Measurements from ENCODE around the gene PURA. TPM values are rescaled to one million over a fixed set of nuclear protein-coding genes. Genes with fewer than 3 reads are reported as not detected.
A peak's percentile ranks its signal among the peaks of the same experiment; 100 is the strongest.

The PURA gene
- total RNA-seq, 1 experiment from 2014 or later: 3.6 TPM

DNA sequence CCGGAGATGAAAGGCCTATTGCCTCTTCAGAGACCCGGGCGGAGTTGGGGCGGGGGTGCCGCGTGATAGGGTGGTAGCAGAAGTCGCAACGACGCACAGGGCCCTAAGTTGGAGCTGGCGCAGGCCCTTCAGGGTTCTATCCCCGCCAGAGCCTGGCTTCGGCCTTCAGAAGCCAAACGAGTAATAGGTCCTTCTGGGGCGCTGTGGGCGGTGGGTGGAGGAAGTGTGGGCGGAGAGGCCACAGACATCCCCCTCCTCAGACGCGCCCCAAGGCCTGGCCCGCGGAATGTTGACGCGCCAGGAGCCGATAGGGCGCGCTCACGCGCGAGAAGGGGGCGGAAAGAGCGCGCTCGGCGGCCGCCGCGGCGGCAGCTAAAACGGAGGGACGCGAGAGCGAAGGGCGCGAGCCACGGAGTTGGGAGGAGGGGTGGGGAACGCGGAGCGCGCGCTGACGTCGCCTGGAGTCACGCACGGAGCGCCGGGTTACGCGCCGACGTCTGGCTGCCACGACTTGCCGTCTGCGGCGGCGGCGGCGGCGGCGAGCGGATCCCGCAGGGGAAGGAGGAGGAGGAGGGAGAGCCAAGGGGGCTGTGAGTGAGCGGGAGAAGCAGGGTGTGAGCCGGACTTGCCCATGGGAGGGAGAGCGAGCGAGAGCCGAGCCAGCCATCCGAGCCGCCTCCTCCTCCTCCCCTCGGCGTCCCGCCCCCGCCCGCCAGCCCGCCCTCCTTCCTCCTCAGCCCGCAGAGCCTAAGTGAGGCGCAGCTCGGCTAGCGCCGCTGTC is 6.4 kb upstream of the PURA start:
- no peaks in the 10 kb centered on the region for H3K79me2 ChIP-seq (ENCODE audit: insufficient read depth, low read length)
- no peak overlapping the region for H2BK120ac ChIP-seq (ENCODE audit: low read depth, low read length, poor library complexity, severe bottlenecking)
- no peak overlapping the region for H4K8ac ChIP-seq (replicated peaks; ENCODE audit: insufficient read length, low read depth, low read length)
- no peak overlapping the region for H3K14ac ChIP-seq (ENCODE audit: insufficient read depth, low read length)
- no peak overlapping the region for H3K56ac ChIP-seq (ENCODE audit: insufficient read length, low read depth, low read length)
- WGBS (ENCODE audit: extremely low coverage, insufficient read length, low lambda C conversion rate): no CpG with 5 or more reads among the region's 88 CpGs
- H4K20me1 ChIP-seq (ENCODE audit: control insufficient read depth, insufficient read depth, insufficient read length): no peaks in the 10 kb centered on the region
- peak overlapping the region; percentile 92 for H3K4me2 ChIP-seq (ENCODE audit: insufficient read depth, insufficient read length, low read length)
- Mint-ChIP-seq H3K36me3 (ENCODE audit: insufficient read depth in 1 of 3, low read depth in 3 of 3) (no peaks in the 10 kb centered on the region), H3K27me3 (ENCODE audit: low read depth) (peaks cover 89% of the 10 kb centered on the region), H3K4me1 (peaks cover 36 to 37% of the 10 kb centered on the region in 2 experiments), H3K9me3 (no peaks in the 10 kb centered on the region; a peak in 1 of 5 replicates), H3K27ac (peak overlapping the region in 2 of 3 experiments; percentile 89 to 90; a peak in 3 of 7 replicates), H3K4me3 (peak overlapping the region; percentile 83 to 93)
- TF ChIP-seq, protein P1, sequence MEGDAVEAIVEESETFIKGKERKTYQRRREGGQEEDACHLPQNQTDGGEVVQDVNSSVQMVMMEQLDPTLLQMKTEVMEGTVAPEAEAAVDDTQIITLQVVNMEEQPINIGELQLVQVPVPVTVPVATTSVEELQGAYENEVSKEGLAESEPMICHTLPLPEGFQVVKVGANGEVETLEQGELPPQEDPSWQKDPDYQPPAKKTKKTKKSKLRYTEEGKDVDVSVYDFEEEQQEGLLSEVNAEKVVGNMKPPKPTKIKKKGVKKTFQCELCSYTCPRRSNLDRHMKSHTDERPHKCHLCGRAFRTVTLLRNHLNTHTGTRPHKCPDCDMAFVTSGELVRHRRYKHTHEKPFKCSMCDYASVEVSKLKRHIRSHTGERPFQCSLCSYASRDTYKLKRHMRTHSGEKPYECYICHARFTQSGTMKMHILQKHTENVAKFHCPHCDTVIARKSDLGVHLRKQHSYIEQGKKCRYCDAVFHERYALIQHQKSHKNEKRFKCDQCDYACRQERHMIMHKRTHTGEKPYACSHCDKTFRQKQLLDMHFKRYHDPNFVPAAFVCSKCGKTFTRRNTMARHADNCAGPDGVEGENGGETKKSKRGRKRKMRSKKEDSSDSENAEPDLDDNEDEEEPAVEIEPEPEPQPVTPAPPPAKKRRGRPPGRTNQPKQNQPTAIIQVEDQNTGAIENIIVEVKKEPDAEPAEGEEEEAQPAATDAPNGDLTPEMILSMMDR (conservative IDR thresholded peaks at IDR 0.05): no peak
- no peak overlapping the region for H2BK20ac ChIP-seq (ENCODE audit: low read depth, low read length, poor library complexity, severe bottlenecking)
- no peak overlapping the region for H2BK5ac ChIP-seq (ENCODE audit: insufficient read length, low read length)
- no peaks in the 10 kb centered on the region for H3K79me1 ChIP-seq (ENCODE audit: insufficient read depth, low read depth, low read length, poor library complexity, severe bottlenecking)
- H4K91ac ChIP-seq (ENCODE audit: insufficient read length, low read depth, low read length): no peak overlapping the region
- H3K9me3 ChIP-seq (ENCODE audit: control insufficient read depth, low read depth, low read length): no peaks in the 10 kb centered on the region
- peaks cover 5% of the 10 kb centered on the region; the same call in 1 of the 2 replicates for H3K4me1 ChIP-seq (ENCODE audit: insufficient read depth, low read length)
- peaks cover 42% of the 10 kb centered on the region for H3K27me3 ChIP-seq (ENCODE audit: insufficient read depth, low read length)
- H3K23me2 ChIP-seq (ENCODE audit: insufficient read length, low read depth, low read length, poor library complexity, severe bottlenecking): peaks cover 19% of the 10 kb centered on the region
- H3K23ac ChIP-seq (ENCODE audit: insufficient read length, low read depth, low read length): no peak overlapping the region
- no peak overlapping the region for H2AFZ ChIP-seq (ENCODE audit: low read length)
- peak; percentile 94 for DNase-seq
- H2BK15ac ChIP-seq (ENCODE audit: low read depth, low read length): no peak overlapping the region
- no peak overlapping the region for H3K9ac ChIP-seq (ENCODE audit: extremely low read depth, insufficient read length, low read length)
- no peak overlapping the region for H2BK12ac ChIP-seq (ENCODE audit: insufficient read length, low read depth, low read length)
- no peak overlapping the region for H3K4ac ChIP-seq (ENCODE audit: low read depth, low read length)
- no peak overlapping the region for H4K5ac ChIP-seq (ENCODE audit: insufficient read length, low read depth, low read length)
- H3K18ac ChIP-seq (ENCODE audit: insufficient read length, low read depth, low read length): no peak overlapping the region
- no peak overlapping the region for H3K27ac ChIP-seq (ENCODE audit: insufficient read length, low read depth, low read length)
- H3T11ph ChIP-seq (ENCODE audit: low read length): no peak overlapping the region
- no peak overlapping the region for H2AK5ac ChIP-seq (ENCODE audit: insufficient read length, low read length)
